ENCODE results near the gene CD244.

DNA sequence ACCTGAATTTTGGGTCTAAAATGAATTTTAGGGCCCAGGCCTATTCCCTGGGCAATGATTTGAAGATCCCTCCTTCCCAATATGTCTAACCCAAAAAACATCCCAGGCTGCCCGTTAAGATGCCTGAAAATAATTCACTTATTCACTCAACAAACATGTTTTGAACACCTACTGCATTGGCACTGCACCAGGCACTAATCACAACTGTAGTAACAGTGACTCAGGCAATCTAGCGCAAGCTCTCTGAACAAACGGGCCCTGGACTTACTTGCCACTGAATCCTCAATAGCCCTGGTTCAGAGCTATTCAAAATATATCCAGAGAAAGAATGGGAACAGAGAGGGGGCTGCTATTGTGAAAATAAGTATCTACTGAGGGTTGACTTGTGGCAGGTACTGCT is 4.2 kb downstream of the CD244 start:
- no peak for TF ChIP-seq POLR2A (IDR thresholded peaks at IDR 0.05)
- TF ChIP-seq, protein P1, sequence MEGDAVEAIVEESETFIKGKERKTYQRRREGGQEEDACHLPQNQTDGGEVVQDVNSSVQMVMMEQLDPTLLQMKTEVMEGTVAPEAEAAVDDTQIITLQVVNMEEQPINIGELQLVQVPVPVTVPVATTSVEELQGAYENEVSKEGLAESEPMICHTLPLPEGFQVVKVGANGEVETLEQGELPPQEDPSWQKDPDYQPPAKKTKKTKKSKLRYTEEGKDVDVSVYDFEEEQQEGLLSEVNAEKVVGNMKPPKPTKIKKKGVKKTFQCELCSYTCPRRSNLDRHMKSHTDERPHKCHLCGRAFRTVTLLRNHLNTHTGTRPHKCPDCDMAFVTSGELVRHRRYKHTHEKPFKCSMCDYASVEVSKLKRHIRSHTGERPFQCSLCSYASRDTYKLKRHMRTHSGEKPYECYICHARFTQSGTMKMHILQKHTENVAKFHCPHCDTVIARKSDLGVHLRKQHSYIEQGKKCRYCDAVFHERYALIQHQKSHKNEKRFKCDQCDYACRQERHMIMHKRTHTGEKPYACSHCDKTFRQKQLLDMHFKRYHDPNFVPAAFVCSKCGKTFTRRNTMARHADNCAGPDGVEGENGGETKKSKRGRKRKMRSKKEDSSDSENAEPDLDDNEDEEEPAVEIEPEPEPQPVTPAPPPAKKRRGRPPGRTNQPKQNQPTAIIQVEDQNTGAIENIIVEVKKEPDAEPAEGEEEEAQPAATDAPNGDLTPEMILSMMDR (IDR thresholded peaks at IDR 0.05): no peak
